HepG2 (cell line): ENCODE data around the gene INHBE. TPM values are rescaled to one million over a fixed set of nuclear protein-coding genes. Genes with fewer than 3 reads are reported as not detected.

ENCODE experiments used
- CEBPB ChIP-seq: IDR thresholded peaks from 2 replicates; pipeline ENCODE4 v1.6.1; 2011; ENCODE audit warnings: low read depth, low read length, improper control_type of control experiment, borderline replicate concordance
- CEBPZ ChIP-seq: IDR thresholded peaks from 2 replicates; pipeline ENCODE4 v1.6.1; 2012; ENCODE audit warnings: low read length, improper control_type of control experiment
- GATA4 ChIP-seq: sonication (generic); IDR thresholded peaks from 2 replicates; pipeline ENCODE4 v1.6.1; 2016; ENCODE audit warnings: antibody characterized with exemption, low read depth, borderline replicate concordance
- HIC2 ChIP-seq: sonication (generic); formaldehyde crosslinking; IDR thresholded peaks from 2 replicates; pipeline ENCODE4 v1.9.0; 2022; ENCODE audit warnings: low read depth, missing genetic modification reagents
- MBD4 ChIP-seq: IDR thresholded peaks from 2 replicates; pipeline ENCODE4 v1.6.1; 2012; ENCODE audit warnings: low read length, inconsistent platforms, borderline replicate concordance
- MTA1 ChIP-seq: sonication (generic); formaldehyde crosslinking; IDR thresholded peaks from 2 replicates; pipeline ENCODE4 v1.4.0; 2020; ENCODE audit warnings: missing genetic modification reagents, mild to moderate bottlenecking, borderline replicate concordance
- ZFP90 ChIP-seq: sonication (generic); formaldehyde crosslinking; IDR thresholded peaks from 2 replicates; pipeline ENCODE4 v1.8.0; 2022; ENCODE audit warnings: missing genetic modification reagents, mild to moderate bottlenecking, inconsistent platforms, borderline replicate concordance
- ZNF138 ChIP-seq: sonication (generic); formaldehyde crosslinking; IDR thresholded peaks from 2 replicates; pipeline ENCODE4 v1.5.0; 2020; ENCODE audit warnings: mild to moderate bottlenecking, low read depth, missing genetic modification reagents
- ZNF280D ChIP-seq: sonication (generic); formaldehyde crosslinking; IDR thresholded peaks from 2 replicates; pipeline ENCODE4 v1.5.1; 2020; ENCODE audit warnings: mild to moderate bottlenecking, missing genetic modification reagents
- ZNF414 ChIP-seq: sonication (generic); formaldehyde crosslinking; IDR thresholded peaks from 2 replicates; pipeline ENCODE4 v1.5.0; 2020; ENCODE audit warnings: missing genetic modification reagents
- ZNF878 ChIP-seq: sonication (generic); formaldehyde crosslinking; IDR thresholded peaks from 2 replicates; pipeline ENCODE4 v1.8.1; 2023; ENCODE audit warnings: mild to moderate bottlenecking, missing genetic modification reagents, moderate library complexity
- polyA plus RNA-seq, 8 experiments: library from polyadenylated mRNA; depleted of rRNA in 3 of 8; stranded (reverse) in 7 of 8; unstranded in 1 of 8; fragments of >200 nt; fragmentation: Illumina TruSeq in 4 of 8; extraction: Trizol in 4 of 8; gene quantifications; 2 replicates each; pipeline versions ENCODE4 v1.2.1 to v1.2.3, GENCODE V29; 2011 to 2016; ENCODE audit warnings: low read depth in 4 of 8, missing spikeins in 1 of 8, mixed read lengths in 1 of 8; ENCODE audit not compliant: insufficient read depth in 1 of 8
- total RNA-seq, 5 experiments: library from RNA; depleted of rRNA; stranded (reverse); fragments of >200 nt; fragmentation: Illumina TruSeq; extraction: Trizol; gene quantifications; 2 replicates each; pipeline ENCODE4 v1.2.3, GENCODE V29; 2016; ENCODE audit warnings: low read depth in 1 of 5

INHBE gene
- total and polyA plus RNA-seq, 2 of the 13 experiments (the other 11 are each of a cell fraction or from before 2014, with no cell fraction given), result 17.0 to 32.0 TPM

GRCh38 chr12:57459055-57459749 is 4.1 kb downstream of the INHBE start (continued):
- no peak for TF ChIP-seq ZNF280D (CRISPR knock-in tag)
- no peak for TF ChIP-seq CEBPB
- TF ChIP-seq ZNF878 (CRISPR knock-in tag), result no peak
- TF ChIP-seq ZNF138 (CRISPR knock-in tag), result no peak
- TF ChIP-seq MTA1 (CRISPR knock-in tag), result no peak
- no peak for TF ChIP-seq ZNF414 (CRISPR knock-in tag)
- TF ChIP-seq CEBPZ, result no peak
- no peak for TF ChIP-seq HIC2 (CRISPR knock-in tag)
- no peak for TF ChIP-seq MBD4
- TF ChIP-seq ZFP90 (CRISPR knock-in tag), result no peak
- TF ChIP-seq GATA4, result no peak
